ENCODE data around the gene ELAVL2.

ELAVL2 gene

DNA sequence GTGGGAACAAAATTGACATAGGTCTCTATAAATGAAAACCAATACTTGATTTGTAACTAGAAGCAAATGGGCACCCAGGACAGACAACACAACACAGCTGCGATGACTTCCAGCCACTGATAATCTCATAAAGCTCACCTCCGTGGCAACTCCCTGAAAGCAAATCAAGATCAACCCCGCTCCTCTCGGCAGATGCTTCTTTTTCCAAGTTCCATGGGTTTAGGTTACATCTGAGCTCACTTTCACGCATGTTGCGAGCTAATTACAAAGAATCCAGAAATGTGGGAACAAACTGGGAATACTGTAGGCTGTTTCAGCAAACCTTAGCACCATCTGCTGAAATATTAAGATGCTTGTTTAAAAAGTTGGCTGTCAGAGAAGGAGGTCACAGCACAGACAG is 153.9 kb downstream of the ELAVL2 start:
- no peak for DNase-seq (ENCODE audit: extremely low read depth, low read depth)
- no peak overlapping the region for H3K4me3 ChIP-seq (replicated peaks; ENCODE audit: low read depth, low read length)
- TF ChIP-seq, protein P1, sequence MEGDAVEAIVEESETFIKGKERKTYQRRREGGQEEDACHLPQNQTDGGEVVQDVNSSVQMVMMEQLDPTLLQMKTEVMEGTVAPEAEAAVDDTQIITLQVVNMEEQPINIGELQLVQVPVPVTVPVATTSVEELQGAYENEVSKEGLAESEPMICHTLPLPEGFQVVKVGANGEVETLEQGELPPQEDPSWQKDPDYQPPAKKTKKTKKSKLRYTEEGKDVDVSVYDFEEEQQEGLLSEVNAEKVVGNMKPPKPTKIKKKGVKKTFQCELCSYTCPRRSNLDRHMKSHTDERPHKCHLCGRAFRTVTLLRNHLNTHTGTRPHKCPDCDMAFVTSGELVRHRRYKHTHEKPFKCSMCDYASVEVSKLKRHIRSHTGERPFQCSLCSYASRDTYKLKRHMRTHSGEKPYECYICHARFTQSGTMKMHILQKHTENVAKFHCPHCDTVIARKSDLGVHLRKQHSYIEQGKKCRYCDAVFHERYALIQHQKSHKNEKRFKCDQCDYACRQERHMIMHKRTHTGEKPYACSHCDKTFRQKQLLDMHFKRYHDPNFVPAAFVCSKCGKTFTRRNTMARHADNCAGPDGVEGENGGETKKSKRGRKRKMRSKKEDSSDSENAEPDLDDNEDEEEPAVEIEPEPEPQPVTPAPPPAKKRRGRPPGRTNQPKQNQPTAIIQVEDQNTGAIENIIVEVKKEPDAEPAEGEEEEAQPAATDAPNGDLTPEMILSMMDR (IDR thresholded peaks at IDR 0.05; ENCODE audit: low read depth, low read length, missing control alignments) = no peak

DNA sequence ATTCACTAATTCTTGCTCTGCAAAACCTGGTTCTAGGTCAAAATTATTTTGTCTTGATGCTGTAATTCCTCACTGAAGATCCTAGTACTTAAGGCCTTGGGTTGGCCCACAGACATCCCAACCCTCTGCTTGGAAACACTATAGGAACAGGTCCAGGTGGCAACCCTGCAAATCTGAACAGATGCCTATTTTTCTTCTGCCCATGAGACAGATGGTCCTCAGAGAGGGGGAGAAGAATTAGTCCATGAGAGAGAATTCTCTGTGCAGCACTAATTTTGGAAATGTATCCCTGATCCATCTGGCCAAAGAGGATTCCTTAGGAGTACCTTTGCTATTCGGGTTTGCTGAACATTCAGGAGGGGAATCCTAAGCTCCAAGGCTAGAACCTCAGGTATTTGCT is 156.3 kb downstream of the ELAVL2 start:
- TF ChIP-seq, protein P1 (IDR thresholded peaks at IDR 0.05; ENCODE audit: low read depth, low read length, missing control alignments) = no peak
- H3K4me3 ChIP-seq (replicated peaks; ENCODE audit: low read depth, low read length) = no peak overlapping the region
- no peak for DNase-seq (ENCODE audit: extremely low read depth, low read depth)

DNA sequence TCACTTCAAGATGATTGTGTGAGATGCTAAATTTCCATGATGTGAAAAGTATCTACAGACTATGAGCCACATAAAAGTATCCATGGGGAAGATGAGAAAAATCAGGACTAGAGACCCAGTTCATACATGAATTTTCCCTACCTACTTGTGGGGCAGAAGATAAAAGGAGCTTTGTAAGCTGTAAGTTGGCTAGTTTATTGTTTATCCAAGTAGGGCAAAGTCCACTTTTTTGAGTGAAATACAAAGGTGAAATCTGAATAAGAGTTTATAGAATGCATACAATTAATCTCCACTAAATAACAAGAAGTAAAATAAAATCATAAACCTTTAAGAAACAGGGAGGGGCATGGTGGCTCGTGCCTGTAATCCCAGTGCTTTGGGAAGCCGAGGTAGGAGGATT is 160.4 kb downstream of the ELAVL2 start:
- TF ChIP-seq, protein P1 (IDR thresholded peaks at IDR 0.05; ENCODE audit: low read depth, low read length, missing control alignments) = no peak
- DNase-seq (ENCODE audit: extremely low read depth, low read depth) = no peak
- H3K4me3 ChIP-seq (replicated peaks; ENCODE audit: low read depth, low read length) = no peak overlapping the region

DNA sequence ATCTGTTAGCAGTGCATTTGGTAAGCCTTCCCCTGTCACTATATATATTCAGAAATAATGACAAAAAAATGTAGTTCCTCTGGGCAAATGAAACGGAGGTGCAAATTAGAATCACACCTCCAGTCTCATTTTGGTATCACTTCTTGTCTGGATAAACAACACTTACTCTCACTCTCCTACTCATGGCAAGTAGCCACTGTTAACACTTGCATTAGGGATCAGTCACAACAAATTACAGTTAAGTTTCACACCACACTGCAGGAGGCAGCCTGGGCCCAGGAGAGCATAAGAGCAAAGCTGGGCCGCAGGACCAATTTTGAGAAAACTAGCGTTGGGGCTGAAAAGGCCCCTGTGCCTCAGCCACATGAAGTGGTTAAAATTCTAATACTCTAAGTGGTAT is 161.0 kb downstream of the ELAVL2 start:
- no peak for DNase-seq (ENCODE audit: extremely low read depth, low read depth)
- TF ChIP-seq, protein P1 (IDR thresholded peaks at IDR 0.05; ENCODE audit: low read depth, low read length, missing control alignments) = no peak

DNA sequence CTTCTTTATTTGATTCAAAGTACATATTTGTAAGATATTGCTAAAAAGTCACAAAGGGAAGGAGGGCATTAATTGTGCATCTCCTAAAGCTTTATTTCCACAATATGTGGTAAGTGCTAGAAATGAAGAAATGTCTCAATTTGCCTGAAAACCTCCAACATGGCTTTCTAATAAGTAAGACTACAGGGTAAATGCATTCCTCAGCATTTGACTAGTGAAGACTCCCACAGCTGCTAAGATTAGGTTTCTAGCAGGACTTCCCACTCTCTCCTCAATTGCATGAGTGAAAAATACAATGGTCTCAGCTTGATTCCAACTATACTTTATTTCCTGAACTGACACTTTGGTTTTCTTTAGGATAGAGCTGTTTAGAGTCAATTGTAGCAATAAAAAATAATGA is 162.1 kb downstream of the ELAVL2 start:
- no peak overlapping the region for H3K4me3 ChIP-seq (replicated peaks; ENCODE audit: low read depth, low read length)
- TF ChIP-seq, protein P1 (IDR thresholded peaks at IDR 0.05; ENCODE audit: low read depth, low read length, missing control alignments) = no peak

More for the DNA sequence above, 161.0 kb downstream of the ELAVL2 start:
- H3K4me3 ChIP-seq (replicated peaks; ENCODE audit: low read depth, low read length) = no peak overlapping the region

DNA sequence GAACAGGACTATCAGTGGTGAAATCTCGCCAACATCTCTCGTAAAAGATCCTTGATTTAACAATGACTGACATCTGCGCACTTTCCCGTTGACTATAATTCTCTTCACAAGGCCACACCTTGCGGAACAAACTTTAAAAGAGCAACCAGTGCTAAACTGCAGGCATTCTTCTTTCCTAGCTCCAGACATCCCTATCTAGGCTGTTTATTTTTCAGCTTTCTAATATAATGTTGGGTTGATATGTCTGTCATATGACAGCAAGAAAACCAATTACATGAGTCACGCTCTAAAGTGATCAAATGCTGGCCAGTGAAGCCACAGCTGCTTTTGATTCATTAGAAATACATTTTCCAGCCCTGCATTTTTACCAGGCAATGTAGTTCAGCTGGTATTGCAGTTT is 162.5 kb downstream of the ELAVL2 start:
- no peak overlapping the region for H3K4me3 ChIP-seq (replicated peaks; ENCODE audit: low read depth, low read length)
- DNase-seq (ENCODE audit: extremely low read depth, low read depth) = no peak
- TF ChIP-seq, protein P1 (IDR thresholded peaks at IDR 0.05; ENCODE audit: low read depth, low read length, missing control alignments) = no peak

More for the DNA sequence above, 162.1 kb downstream of the ELAVL2 start:
- DNase-seq (ENCODE audit: extremely low read depth, low read depth) = no peak

DNA sequence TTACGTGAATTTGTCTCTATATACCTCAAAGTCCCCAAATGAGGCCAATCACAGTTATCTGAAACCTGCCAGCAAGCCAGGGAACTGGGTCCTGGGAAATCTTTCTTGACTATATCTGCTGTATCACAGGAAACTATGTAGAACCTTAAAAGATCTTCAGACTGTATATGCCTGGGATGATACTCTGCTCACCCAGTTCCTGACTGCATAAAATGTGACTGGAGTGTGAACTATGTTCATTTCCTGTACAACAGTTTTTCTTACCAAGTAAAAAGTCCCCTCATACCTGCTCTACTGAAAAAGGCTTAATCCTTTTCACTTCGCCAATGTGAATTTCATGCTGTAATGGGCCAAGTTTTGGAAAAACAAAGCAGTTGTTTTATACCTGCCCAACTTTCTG is 162.9 kb downstream of the ELAVL2 start:
- TF ChIP-seq, protein P1 (IDR thresholded peaks at IDR 0.05; ENCODE audit: low read depth, low read length, missing control alignments) = no peak
- DNase-seq (ENCODE audit: extremely low read depth, low read depth) = no peak
- H3K4me3 ChIP-seq (replicated peaks; ENCODE audit: low read depth, low read length) = no peak overlapping the region
